GM12872 (cell line): Measurements from ENCODE around the gene HEMK1.

Experiments
- CTCF ChIP-seq: IDR thresholded peaks from 3 replicates; pipeline ENCODE4 v1.5.1; 2011; ENCODE audit warnings: low read depth, mild to moderate bottlenecking, low read length, moderate library complexity; ENCODE audit not compliant: insufficient read depth

HEMK1 gene

DNA sequence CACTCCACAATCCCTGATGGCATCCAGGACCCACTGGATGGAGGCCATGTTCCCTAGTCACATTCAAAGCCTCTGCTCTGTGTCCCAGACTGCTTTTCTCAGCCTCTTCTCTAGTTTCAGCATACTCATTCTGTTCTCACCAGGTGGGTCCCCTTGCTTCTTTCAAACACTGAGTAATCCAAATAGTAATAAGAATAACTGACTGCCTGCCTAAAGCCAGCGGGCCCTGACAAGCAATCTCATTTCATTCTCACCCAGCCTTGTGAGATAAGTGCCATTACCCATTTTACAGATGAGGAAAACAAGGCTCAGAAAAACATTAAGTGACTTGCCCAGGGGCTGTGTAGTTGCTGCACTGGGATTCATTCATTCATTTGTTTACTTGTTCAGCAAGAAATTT is 73.1 kb downstream of the HEMK1 start:
- no peak for TF ChIP-seq CTCF

DNA sequence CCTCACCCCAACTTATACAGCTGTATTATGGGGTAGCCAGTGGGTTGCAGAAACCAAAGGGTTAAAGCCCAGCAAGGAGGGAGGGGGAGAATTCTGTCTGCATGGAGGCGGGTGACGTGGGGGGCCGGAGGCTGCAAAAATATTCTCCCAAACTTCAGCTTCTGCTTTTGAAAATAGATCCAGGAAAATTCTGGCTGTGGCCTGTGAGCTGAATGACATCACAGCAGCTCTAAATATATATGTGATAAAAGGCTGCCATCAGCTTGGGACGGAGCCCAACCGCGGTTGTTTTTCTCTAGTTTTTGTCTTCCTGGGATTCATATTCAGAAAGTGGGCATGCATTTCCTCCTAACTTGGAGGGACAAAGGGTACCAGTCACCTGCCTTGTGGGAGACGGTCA is 75.2 kb downstream of the HEMK1 start:
- TF ChIP-seq CTCF: no peak

DNA sequence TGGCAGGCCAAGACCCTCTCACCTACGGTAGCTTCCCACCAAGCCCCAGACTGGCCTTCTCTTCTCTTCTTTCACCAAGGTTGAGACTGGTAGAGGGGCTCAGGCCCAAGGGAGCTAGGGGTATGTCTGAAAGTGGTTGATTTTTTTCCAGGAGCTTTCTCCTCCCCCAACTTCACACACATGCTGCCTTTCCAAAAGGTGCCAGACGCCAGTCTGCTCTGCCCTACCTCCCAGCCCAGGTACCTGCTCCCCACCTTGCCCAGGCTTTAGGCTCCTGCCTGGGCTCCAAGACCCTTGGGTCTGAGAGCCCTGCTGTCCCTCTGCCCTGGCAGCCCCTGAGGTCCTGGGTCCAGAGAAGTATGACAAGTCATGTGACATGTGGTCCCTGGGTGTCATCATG is 76.1 kb downstream of the HEMK1 start:
- TF ChIP-seq CTCF: no peak
